ENCODE results near the gene SYNJ2. TPM values are rescaled to one million over a fixed set of nuclear protein-coding genes. Genes with fewer than 3 reads are reported as not detected.

The SYNJ2 gene
- total and polyA plus RNA-seq, 11 donors = 7.5 to 27.0 (median 18.2) TPM

- DNase-seq (no peak), ATAC-seq (no peak)
- Histone ChIP-seq H3K4me3 (no peak overlapping the region), H3K4me1 (peaks cover 0 to 34% (median 18%) of the 10 kb centered on the region in 12 donors), H3K27ac (no peak overlapping the region), H3K36me3 (no peaks in the 10 kb centered on the region), H3K27me3 (no peaks in the 10 kb centered on the region), H3K9me3 (no peaks in the 10 kb centered on the region)
- no peak for TF ChIP-seq POLR2A (IDR thresholded peaks at IDR 0.05)
- no peak for TF ChIP-seq CTCF (IDR thresholded peaks at IDR 0.05)
- intact Hi-C loops (cut with DNase I) = no loop called here
- WGBS, 4 donors = 91 to 94% (median 92%) methylated on average over 7 of the region's 7 CpGs
Measured at GRCh38 chr6:157996201-157996712, 14.6 kb downstream of the SYNJ2 start.

GRCh38 chr6:157996918-157997702 lies 15.4 kb downstream of the SYNJ2 start:
- ATAC-seq (no peak), DNase-seq (no peak)
- no peaks in the 10 kb centered on the region for H3K36me3 ChIP-seq
- 90 to 96% (median 94%) methylated on average over 15 of the region's 15 CpGs for whole genome bisulfite sequencing, 4 donors
- TF ChIP-seq POLR2A (IDR thresholded peaks at IDR 0.05) = no peak
- TF ChIP-seq CTCF (IDR thresholded peaks at IDR 0.05) = no peak
- no peak overlapping the region for H3K4me3 ChIP-seq
- H3K27ac ChIP-seq = no peak overlapping the region
- H3K27me3 ChIP-seq = no peaks in the 10 kb centered on the region
- no peaks in the 10 kb centered on the region for H3K9me3 ChIP-seq
- peaks cover 0 to 38% (median 20%) of the 10 kb centered on the region in 12 donors for H3K4me1 ChIP-seq
- intact Hi-C loops (cut with DNase I) = no loop called here

- H3K27me3 ChIP-seq = no peaks in the 10 kb centered on the region
- H3K4me3 ChIP-seq = no peak overlapping the region
- intact Hi-C loops (cut with DNase I) = no loop called here
- DNase-seq (no peak), ATAC-seq (no peak)
- no peaks in the 10 kb centered on the region for H3K9me3 ChIP-seq
- TF ChIP-seq CTCF (IDR thresholded peaks at IDR 0.05) (no peak), POLR2A (IDR thresholded peaks at IDR 0.05) (no peak)
- H3K36me3 ChIP-seq = no peaks in the 10 kb centered on the region
- H3K4me1 ChIP-seq = peaks cover 5 to 45% (median 29%) of the 10 kb centered on the region in 12 donors
- no peak overlapping the region for H3K27ac ChIP-seq
- WGBS, 4 donors = 86 to 91% (median 89%) methylated on average over 6 of the region's 6 CpGs
Measured at GRCh38 chr6:157997893-157998608, 16.4 kb downstream of the SYNJ2 start.

- TF ChIP-seq CTCF (IDR thresholded peaks at IDR 0.05) = no peak
- TF ChIP-seq POLR2A (IDR thresholded peaks at IDR 0.05) = no peak
- no peaks in the 10 kb centered on the region for H3K36me3 ChIP-seq
- H3K27me3 ChIP-seq = no peaks in the 10 kb centered on the region
- no peak overlapping the region for H3K27ac ChIP-seq
- H3K4me3 ChIP-seq = no peak overlapping the region
- peaks cover 9 to 48% (median 35%) of the 10 kb centered on the region in 12 donors for H3K4me1 ChIP-seq
- H3K9me3 ChIP-seq = no peaks in the 10 kb centered on the region
- intact Hi-C loops (cut with DNase I) = no loop called here
- WGBS, 4 donors = 89 to 96% (median 91%) methylated on average over 7 of the region's 7 CpGs
- no peak for DNase-seq
- ATAC-seq = no peak
Measured at GRCh38 chr6:157998707-157999167, 17.1 kb downstream of the SYNJ2 start.

All from heart left ventricle (tissue), 16 donors.